ENCODE data around the gene GREM2.

- TF ChIP-seq EZH2 (IDR thresholded peaks at IDR 0.05; ENCODE audit: borderline replicate concordance, insufficient read depth, low read depth, low read length, poor library complexity, severe bottlenecking) (no peak), CTCF (IDR thresholded peaks at IDR 0.05) (no peak)
Observed at GRCh38 chr1:240630409-240630808, 18.5 kb upstream of the GREM2 start.
